Measurements from ENCODE around the gene DAND5.

The DAND5 gene

GRCh38 chr19:12991296-12991695, 21.9 kb downstream of the DAND5 start:
- in situ Hi-C loops (cut with HindIII; ENCODE audit: low sequenced_read_pairs), result no loop called here

GRCh38 chr19:12992729-12993128, 23.4 kb downstream of the DAND5 start:
- in situ Hi-C loops (cut with HindIII; ENCODE audit: low sequenced_read_pairs), result no loop called here

DNA sequence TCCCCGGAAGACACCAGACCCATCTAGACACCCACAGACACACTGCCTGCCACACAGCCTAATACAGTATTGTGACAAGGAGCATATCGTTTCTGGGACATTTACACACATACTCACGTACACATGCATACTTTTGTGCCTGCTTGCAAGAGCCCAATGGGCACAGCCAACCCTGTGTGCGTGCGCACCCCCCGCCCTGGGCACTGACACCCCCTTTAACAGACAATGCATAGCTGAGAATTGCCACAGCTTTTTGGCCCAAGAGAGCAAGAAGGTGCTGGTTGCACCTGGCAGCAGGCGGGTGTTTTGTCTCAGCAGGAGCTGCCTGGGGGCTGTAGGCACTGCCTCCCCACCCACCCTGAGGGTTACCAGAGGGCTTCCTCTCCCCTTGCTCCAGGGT, 24.2 kb downstream of the DAND5 start:
- in situ Hi-C loops (cut with HindIII; ENCODE audit: low sequenced_read_pairs), result no loop called here

- in situ Hi-C loops (cut with HindIII; ENCODE audit: low sequenced_read_pairs), result no loop called here
These were observed 25.6 kb downstream of the DAND5 start, which contains the start of gene NFIX for GRCh38 chr19:12994701-12995595. TSS of gene NFIX (plus strand) at chr19:12995475. CDS start at chr19:12995838, 363 bp downstream.

- in situ Hi-C loops (cut with HindIII; ENCODE audit: low sequenced_read_pairs), result no loop called here
These were observed 26.4 kb downstream of the DAND5 start for GRCh38 chr19:12995596-12996405.

GRCh38 chr19:12996406-12997094, 27.2 kb downstream of the DAND5 start:
- in situ Hi-C loops (cut with HindIII; ENCODE audit: low sequenced_read_pairs), result no loop called here

DNA sequence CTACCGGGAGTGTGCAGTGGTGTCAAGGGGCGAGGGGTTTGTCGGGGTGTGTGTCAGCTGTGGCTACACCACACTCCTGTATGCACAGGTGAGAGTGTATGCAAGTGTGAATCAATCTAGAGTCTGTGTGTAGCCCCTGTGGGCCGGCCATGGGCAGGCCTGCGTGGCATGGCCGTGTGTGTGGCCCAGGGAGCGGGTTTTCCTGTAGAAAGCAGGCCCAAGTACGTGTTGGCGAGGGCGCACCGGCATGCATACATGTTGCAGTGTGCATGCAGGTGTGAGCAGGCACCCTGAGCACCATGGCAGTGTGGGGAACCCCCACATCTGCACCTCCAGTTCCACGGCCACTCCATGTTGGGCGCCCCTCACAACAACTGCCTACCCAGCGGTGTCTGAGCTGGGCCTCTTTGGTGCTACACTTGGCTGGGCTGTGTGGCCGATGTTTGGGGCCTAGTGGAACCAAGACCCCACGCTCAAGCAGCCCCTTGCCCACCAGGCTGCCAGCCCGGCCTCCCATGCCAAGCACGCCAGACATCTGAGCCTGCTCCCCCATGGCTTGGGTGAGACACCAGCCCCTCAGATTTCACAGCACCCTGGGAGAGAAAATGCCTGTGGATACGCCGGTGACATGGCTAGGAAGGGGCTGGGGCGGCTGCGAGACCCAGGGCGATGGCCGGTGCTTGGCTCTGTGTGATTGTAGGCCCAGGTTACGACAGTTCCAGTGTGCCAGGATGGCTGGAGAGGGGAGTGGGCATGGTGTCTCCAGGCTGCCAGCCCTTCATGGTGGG, 28.0 kb downstream of the DAND5 start:
- in situ Hi-C loops (cut with HindIII; ENCODE audit: low sequenced_read_pairs), result no loop called here

DNA sequence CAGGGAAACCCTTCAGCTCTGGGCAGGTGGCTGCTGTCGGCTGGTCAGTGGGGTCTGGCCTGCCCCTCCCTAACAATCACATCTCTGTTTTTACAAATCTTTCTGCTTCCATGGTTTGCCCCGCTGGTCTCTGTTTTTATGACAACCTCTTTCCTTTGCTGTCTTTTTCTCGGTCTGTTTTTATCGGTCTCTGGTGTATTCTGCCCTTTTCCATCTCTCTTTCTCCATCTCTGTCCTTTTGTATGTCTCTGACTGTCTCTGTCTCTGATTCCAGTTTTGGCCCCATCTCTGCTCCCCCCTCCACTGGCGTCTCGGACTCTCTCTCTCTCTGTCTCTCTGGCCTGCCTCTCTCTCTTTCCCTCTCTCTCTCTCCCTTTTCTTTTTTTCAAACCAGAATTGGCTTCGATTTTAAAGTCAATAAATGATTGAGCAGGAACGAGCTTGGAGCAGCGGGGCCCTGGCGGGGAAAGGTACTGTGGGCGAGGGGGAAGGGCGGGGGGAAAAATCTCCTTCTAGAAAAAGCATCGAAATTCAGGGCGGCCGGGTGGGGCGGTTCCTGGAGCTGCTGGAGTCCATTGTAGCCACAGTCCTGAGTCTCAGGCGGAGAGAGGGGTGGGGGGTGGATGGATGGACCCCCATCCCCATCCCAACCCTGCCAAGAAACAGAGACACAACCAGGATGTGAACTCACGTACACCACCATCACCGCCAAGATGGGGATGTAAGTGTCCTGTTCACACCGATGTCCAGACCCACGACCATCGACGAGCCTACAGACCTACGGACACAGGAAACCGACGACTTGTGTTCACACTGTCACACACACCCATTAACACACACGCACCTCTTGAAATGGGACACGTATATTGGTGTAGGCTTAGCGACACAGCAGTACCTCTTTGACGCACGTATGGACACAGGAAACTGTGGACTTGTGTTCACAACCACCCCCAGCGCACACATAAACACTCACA, 28.9 kb downstream of the DAND5 start:
- in situ Hi-C loops (cut with HindIII; ENCODE audit: low sequenced_read_pairs), result no loop called here

- in situ Hi-C loops (cut with HindIII; ENCODE audit: low sequenced_read_pairs), result no loop called here
These were observed 31.8 kb downstream of the DAND5 start for GRCh38 chr19:13001166-13001501.

GRCh38 chr19:13001502-13002165, 32.3 kb downstream of the DAND5 start:
- in situ Hi-C loops (cut with HindIII; ENCODE audit: low sequenced_read_pairs), result no loop called here

DNA sequence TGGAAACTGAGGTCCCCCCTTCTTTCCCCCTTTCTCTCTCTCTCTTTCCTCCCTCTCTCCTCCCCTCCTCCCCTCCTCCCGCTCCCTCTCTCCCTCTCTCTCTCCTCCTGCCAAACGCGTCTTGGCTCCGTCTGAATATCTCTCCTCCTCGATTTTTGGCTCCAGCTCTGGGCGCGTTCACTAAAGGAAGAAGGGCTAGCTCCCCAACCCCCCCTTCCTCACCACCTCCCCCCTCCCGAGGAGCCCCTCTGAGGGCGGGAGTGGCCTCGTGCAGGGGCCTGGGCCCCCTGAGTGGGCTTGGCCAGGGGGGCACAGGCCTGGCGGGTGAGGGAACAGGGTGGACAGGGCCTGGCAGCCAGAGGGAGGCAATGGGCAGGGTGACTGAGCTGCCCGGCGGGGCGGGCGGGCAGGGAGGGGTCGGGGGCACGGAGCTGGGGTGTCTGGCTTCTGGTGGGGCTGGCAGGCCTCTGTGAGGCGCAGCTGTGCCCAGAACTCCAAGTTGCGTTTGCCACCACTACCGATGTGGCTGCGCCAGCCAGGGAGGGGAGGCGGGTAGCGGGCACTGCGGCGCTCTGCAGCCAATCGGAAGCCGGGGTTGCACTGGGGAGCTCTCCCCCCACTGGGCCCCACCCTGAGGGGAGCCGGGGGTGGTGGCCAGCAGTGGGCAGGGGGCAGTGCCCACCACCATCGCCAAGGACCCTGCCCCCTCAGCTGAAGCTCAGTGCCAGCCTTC, 33.0 kb downstream of the DAND5 start:
- in situ Hi-C loops (cut with HindIII; ENCODE audit: low sequenced_read_pairs), result no loop called here

- in situ Hi-C loops (cut with HindIII; ENCODE audit: low sequenced_read_pairs), result no loop called here
These were observed 33.7 kb downstream of the DAND5 start for GRCh38 chr19:13003081-13003480.

- in situ Hi-C loops (cut with HindIII; ENCODE audit: low sequenced_read_pairs), result no loop called here
These were observed 34.9 kb downstream of the DAND5 start for GRCh38 chr19:13004273-13004672.

DNA sequence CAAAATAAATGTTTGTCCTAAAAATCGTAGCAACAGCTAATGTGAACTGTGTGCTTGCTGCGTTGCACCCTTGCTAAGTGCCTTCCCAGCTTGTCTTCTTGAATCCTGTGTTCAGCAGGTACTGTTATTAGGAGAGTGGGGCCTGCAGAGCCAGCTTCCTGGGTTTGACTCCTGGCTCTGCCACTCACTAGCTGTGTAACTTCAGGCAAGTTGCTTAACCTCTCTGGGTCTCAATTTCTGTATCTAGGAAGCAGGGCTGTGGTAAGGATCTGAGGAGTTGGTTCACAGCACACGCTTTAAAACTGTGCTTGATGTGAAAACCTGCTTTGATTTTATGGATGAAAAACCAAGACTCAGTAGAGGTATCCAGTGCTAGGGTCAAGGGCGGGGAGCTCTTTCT, 35.9 kb downstream of the DAND5 start:
- in situ Hi-C loops (cut with HindIII; ENCODE audit: low sequenced_read_pairs), result loop anchor here (5.0 kb wide), 1 partner anchor 57 kb away; no protein-coding TSS in a partner anchor

DNA sequence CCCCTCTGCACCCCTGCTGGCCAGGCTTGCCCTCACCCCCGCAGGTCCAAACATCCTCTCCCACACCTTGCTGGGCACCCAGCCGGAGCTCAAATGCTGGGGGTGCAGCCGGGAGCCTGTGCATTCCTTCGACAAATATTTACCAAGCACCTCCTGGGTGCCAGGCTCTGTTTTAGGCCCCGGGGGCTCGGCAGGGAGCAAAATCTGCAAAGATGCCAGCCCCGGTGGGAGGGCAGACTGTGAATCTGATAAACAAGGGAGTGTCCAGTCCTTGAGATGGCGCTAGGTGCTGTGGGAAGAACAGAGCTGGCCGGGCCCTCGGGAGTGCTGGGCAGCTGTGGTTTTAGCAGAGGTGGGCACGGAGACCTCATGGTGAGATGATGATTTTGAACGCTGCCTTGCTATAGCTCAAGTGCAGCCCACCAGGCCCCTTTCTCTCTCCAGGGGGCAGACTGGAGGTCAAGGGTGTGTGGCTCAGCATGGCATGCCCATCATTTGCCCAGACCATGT, 36.5 kb downstream of the DAND5 start:
- in situ Hi-C loops (cut with HindIII; ENCODE audit: low sequenced_read_pairs), result loop anchor here (5.0 kb wide), 1 partner anchor 56 kb away; no protein-coding TSS in a partner anchor

GRCh38 chr19:13006431-13007281, 37.3 kb downstream of the DAND5 start:
- in situ Hi-C loops (cut with HindIII; ENCODE audit: low sequenced_read_pairs), result loop anchor here (5.0 kb wide), 1 partner anchor 56 kb away; no protein-coding TSS in a partner anchor

Measured in endothelial cell of hepatic sinusoid (primary cell).